ENCODE data around the gene MMS19.

DNA sequence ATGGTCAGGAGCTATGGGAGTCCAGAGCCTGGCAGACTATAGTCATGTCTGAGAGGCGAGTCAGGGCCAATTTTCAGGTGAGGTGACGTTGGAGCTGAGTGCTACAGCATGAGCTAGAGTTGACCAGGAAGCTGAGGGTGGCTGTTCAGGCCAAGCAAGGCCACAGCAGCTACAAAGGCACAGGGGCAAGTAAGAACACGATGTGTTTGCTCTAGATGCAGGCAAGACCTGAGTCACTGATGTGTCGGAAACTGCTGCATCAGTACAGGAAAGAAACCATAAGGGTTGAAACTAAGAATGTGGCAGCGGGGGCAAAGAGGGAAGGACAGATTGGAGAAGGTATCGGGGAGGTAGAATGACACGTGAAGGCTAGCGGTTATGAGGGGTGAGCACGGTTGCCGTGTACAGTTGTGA lies 85.3 kb downstream of the MMS19 start:
- TF ChIP-seq POLR2A (IDR thresholded peaks at IDR 0.05): no peak
- no peak for TF ChIP-seq CTCF (IDR thresholded peaks at IDR 0.05)
